ENCODE data around the gene CTSD.
"Not testable (repeated sequence)": the region's sequence is repeated elsewhere in the genome, so short reads cannot be mapped to it uniquely, and the experiment has no call there.

The CTSD gene

GRCh38 chr11:1770061-1770460 is 6.3 kb upstream of the CTSD start:
- DNase-seq (ENCODE audit: low read depth in 2 of 2), result no peak

DNA sequence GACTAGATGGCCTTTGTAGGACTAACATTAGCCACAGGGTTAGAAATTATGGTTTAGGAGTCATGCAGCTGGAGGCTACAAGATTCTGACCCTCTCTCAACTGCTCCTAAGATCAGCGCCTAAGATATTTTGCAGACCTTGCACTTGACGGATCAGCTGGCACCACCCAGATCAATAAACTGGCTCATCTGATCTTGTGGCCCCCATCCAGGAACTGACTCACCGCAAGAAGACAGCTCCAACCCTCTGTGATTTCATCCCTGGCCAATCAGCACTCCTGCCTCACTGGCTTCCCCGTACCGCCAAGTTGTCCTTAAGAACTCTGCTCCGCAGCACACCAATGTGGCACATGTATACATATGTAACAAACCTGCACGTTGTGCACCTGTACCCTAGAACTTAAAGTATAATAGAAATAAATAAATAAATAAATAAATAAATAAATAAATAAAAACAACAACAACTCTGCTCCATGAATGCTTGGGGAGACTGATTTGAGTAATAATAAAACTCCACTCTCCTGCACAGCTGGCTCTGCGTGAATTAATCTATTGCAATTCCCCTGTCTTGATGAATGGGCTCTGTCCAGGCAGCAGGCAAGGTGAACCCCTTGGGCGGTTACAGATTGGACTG is 5.7 kb upstream of the CTSD start:
- not testable (repeated sequence) for DNase-seq (ENCODE audit: low read depth in 2 of 2)

DNA sequence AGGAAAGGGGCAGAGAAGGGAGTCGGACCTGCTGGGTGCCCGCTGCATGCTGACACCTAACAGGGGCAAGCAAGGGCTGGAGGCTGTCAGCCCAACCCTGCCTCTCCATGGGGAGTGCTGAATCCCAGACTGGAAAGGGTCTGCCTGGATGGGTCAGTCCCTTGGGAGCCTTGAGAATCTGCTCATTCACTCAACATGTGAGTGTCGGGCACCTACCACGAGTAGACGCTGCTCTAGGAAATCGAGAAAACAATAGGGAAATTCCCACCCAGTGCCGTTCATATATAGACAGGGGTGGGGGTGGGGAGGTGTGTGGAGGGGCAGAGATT is 4.4 kb upstream of the CTSD start:
- no peak for DNase-seq (ENCODE audit: low read depth in 2 of 2)

DNA sequence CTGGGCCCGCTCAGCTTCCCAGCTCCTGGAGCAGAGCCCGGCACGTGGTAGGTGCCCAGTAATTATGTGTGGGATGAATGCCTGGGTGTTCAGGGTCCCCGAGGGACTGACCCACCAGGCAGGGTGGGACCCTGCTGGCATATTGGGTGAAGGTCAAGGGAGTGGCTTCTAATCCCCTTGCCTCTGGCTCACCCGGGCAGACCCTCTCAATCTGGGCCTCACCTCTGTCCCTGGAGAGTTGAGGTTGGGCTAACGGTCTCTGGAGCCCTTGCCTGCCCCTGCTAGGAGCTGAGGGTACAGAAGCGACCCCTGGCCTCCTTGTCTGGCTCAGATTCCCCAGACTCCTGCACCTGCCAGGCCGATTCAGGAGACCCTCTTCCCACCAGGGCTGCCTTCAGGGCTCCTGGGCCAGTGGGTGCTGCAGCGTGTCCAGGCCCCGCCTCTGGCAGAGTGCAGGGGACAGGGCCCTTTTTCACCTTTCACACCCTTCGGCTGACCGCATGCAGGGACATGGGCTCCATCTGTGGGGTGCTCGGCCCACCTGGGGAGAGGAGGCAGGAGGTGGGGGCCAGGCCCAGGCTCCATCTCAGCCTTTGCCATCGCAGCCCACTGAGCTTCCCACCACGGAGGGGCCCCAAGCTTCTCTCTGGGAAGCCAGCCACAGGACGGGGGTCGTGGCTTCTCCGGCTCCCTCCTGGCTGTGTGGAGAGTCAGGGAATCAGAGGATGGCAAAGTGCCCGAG is 3.8 kb upstream of the CTSD start:
- no peak for DNase-seq (ENCODE audit: low read depth in 2 of 2)

DNA sequence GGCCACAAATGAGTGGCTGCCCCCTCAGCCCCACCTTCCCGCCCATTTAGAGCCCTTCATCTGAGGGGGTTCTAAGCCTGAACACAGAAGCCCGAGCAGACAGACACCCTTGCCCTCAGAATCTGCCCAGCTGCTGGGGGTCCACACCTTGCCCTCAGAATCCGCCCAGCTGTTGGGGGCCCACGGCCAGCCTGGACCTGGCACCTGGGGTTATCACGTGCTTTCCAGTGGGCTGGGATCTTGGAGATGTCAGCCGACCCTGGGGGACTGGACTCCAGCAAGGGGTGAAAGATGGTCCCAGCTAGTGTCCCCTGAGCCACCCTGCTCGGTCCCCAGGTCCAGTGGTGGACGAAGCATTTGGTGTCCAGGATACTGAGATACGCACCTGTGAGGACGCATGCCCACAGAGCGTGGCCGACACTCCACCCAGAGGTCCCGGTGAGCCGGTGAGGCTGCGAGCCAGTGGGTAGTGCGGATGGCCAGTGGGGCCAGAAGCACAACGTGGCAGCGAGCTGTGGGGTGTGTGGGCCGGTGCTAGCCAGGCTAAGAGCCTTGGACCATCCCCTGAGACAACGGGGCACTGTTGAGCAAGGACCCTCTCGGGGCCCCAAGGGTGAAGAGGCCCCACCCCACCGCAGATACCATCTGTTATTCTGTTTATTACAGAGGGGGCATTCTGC is 3.1 kb upstream of the CTSD start:
- DNase-seq (ENCODE audit: low read depth in 2 of 2), result no peak

DNA sequence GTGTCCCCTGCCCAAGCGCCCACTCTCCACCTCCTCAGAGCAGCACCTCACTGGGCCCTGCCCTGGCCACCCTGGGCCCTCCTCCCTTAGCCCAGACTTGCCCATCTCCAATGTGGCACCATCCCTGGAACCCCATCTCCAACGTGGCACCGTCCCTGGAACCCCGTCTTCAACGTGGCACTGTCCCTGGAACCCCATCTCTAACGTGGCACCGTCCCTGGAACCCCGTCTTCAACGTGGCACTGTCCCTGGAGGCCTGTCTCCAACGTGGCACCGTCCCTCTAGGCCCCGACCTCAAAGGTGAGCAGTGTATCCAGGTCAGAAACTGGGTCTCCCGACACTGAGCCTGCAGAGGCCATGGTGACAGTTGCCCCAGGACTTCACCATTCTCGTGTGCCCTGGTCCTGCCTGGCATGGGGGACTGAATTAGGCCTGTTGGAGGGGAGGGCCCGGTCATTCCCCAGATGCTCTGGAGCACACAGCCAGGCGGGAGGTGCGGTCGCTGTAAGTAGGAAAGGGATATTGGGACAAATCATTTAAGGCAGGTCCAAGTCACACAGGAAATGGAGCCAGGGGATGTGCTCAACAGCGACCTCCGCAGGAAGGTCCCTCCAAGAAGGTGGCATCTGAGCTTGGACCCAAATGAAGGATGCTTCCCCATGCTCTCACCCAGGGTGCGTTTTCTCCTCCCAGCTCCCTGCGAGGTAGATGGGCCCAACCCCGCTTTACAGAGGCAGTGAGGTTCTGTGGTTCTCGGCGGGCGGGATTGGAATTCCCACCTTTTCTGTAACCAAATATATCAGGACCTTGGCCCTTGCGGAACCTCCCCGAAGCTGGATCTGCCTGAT is 2.4 kb upstream of the CTSD start:
- no peak for DNase-seq (ENCODE audit: low read depth in 2 of 2)

DNA sequence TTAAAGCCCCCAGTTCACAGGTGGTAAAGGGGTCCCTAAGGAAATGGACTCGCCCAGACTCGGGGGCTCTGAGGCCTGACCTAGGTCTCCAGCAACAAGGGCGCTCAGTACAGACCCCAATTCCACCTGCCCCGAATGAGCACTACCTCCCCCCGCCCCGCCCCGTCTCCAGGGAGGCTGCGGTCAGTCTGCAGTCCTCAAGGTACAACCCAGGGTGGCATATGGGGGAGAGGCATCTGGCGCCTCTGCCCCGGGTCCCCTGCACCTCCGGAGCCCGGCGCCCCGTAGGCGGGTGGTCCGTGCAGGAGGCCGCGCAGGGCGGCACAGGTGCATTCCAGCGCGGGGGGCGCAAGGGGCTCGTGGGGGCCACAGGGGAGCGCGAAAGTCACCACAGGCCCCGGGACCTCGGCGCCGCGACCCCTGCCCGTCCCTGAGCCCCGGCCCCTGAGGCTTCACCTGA is 361 bp downstream of the CTSD start:
- DNase-seq (ENCODE audit: low read depth in 2 of 2), result no peak

- no peak for DNase-seq (ENCODE audit: low read depth in 2 of 2)
These were observed 1.0 kb downstream of the CTSD start for GRCh38 chr11:1762537-1763302.

- DNase-seq (ENCODE audit: low read depth in 2 of 2), result no peak
These were observed 1.7 kb downstream of the CTSD start for GRCh38 chr11:1761857-1762536.

DNA sequence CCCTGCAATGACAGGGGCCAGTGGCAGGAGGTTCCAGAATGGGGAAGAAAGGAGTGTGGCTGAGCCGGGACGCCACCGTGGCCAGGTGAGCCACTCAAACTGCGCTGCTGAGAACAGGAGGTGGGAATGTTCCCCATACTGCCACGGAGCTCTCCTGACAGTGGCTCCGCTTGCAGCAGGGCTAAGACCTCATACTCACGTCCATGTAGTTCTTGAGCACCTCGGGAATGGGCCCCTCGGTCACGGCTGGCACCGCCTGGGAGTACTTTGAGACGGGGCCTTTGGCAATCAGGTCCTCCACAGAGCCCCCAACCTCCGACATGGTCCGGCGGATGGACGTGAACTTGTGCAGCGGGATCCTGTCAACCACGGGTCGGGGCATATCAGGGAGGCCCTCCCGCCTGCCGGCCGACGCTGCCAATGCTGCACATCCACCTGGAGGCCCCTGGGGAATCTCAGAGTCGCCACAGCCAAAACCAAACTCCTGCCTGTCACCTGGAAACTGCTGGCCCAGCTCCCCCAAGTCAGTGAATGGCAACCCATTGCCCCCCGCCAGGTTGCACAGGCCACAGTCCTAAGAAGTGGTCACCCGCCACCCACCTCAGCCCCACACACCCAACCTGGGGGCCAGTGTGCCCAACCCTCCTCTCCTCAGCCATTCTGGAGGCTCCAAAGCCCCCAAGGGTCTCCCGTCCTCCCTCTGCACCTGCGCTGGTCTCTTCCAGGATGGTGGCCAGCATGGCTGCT is 2.4 kb downstream of the CTSD start:
- no peak for DNase-seq (ENCODE audit: low read depth in 2 of 2)

GRCh38 chr11:1760351-1761109 is 3.2 kb downstream of the CTSD start:
- DNase-seq (ENCODE audit: low read depth in 2 of 2), result no peak

DNA sequence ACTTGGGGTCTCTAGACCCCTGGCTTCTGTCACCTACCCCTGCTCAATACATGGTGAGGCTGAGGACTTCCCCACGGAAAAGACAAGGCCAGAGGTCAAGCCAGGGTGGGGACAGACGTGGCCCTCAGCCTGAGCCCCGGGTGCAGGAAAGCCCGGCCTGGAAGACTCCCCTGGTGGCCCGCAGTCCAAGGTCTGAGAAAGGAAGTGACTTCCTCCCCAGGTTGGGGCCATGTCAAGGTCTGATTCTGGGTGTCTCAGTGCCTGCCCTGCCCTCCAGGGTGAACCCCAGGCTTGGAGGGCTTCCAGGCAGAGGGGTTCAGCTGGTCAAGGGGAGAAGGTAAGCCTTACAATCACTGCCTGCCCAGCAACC is 3.9 kb downstream of the CTSD start:
- no peak for DNase-seq (ENCODE audit: low read depth in 2 of 2)

GRCh38 chr11:1759151-1759850 is 4.4 kb downstream of the CTSD start:
- no peak for DNase-seq (ENCODE audit: low read depth in 2 of 2)

GRCh38 chr11:1758611-1759150 is 5.0 kb downstream of the CTSD start:
- DNase-seq (ENCODE audit: low read depth in 2 of 2), result no peak

GRCh38 chr11:1757861-1758610 is 5.7 kb downstream of the CTSD start:
- no peak for DNase-seq (ENCODE audit: low read depth in 2 of 2)

DNA sequence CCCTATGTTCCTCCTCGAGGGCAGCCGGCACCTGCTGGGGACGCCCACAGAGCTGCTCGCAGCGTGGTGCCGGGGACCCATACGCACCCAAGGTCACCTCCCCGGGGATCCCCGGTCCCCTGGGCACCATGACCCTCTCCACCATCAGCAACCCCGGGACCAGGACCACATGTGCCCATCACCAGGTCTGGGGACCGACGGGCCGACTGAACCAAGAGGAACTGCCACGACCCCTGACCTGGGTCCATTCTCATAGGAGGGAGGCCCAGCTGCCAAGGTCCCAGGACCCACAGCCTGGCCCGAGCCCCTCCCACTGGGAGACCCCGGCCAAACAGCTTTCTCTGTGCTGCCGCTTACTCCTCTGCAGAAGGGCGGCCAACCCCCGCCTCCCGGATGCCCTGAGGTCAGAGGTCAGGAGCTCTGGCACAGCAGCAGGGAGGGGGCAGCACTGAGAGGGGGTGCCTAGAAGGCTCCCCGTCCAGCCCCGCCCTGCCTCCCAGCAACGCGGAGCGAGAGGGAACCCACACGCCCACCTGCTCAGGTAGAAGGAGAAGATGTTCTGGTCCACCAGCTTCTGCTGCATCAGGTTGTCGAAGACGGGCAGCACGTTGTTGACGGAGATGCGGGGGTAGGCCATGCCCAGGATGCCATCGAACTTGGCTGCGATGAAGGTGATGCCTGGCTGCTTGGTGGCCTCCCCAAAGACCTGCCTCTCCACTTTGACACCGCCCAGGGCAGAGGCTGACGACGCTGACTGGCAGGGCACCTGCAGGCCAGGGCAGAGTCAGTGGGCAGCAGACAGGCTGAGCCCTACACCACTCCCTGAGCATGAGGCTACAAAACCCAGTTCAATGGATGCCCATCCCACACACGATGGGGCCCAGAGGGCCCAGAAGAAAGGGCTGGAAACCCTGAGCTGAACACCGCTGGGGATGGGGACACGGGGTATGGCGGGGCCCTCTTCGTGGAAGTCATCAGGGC is 6.6 kb downstream of the CTSD start:
- no peak for DNase-seq (ENCODE audit: low read depth in 2 of 2)
